ENCODE results near the gene BCO1.

BCO1 gene, protein sequence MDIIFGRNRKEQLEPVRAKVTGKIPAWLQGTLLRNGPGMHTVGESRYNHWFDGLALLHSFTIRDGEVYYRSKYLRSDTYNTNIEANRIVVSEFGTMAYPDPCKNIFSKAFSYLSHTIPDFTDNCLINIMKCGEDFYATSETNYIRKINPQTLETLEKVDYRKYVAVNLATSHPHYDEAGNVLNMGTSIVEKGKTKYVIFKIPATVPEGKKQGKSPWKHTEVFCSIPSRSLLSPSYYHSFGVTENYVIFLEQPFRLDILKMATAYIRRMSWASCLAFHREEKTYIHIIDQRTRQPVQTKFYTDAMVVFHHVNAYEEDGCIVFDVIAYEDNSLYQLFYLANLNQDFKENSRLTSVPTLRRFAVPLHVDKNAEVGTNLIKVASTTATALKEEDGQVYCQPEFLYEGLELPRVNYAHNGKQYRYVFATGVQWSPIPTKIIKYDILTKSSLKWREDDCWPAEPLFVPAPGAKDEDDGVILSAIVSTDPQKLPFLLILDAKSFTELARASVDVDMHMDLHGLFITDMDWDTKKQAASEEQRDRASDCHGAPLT

GRCh38 chr16:81238296-81239011 is at the start of gene BCO1:
Gene BCO1, plus strand, starts transcription at chr16:81238689. Its CDS starts 220 bp downstream, at chr16:81238909.
- DNase-seq (ENCODE audit: low spot score in 2 of 2) = no peak
- peak within 1 kb of the TSS; percentile 18 for H3K4me3 Mint-ChIP-seq
- H3K27ac Mint-ChIP-seq (ENCODE audit: low read depth) = peak within 1 kb of the TSS; percentile 12
- H3K27me3 Mint-ChIP-seq = peaks cover 9% of the 10 kb centered on the region
- no peak for ATAC-seq (replicated peaks; ENCODE audit: extremely low read depth, poor library complexity, severe bottlenecking)
- H3K4me1 Mint-ChIP-seq = peaks cover 7% of the 10 kb centered on the region
- H3K36me3 Mint-ChIP-seq (ENCODE audit: insufficient read depth) = peaks cover 2% of the 10 kb centered on the region
- H3K9me3 Mint-ChIP-seq = no peaks in the 10 kb centered on the region

DNA sequence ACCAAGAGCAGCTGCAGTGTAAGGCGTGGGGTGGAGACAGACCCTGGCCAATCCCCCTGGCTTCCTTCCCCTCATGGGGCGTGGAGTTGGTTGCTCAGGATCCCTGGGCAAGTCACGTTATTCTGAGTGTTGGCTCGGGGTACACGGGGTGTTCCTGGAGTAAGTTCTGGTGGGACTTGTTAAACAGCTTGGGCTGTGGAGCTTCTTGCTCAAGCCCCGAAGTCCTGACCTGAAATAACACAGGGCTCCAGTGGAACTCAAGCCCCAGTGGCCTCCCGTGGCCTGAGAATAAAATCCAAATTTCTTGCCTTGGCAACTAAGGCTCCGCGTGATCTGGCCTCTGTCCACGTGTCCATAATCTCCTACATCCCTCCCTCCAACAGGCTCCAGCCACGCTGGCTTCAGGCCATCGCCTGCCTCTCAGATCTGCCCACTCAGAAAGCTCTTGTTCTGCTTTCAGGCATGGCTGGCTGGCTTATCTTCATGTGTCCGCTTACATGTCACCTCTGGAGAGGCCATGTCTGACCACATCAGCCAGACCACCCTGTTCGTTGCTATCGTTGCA is 49.3 kb upstream of the BCO1 start:
- Mint-ChIP-seq H3K9me3 (no peaks in the 10 kb centered on the region), H3K27ac (ENCODE audit: low read depth) (no peak overlapping the region), H3K4me1 (no peaks in the 10 kb centered on the region), H3K36me3 (ENCODE audit: insufficient read depth) (no peaks in the 10 kb centered on the region), H3K27me3 (peaks cover 39% of the 10 kb centered on the region), H3K4me3 (no peak overlapping the region)
- ATAC-seq (replicated peaks; ENCODE audit: extremely low read depth, poor library complexity, severe bottlenecking) = no peak
- no peak for DNase-seq (ENCODE audit: low spot score in 2 of 2)

DNA sequence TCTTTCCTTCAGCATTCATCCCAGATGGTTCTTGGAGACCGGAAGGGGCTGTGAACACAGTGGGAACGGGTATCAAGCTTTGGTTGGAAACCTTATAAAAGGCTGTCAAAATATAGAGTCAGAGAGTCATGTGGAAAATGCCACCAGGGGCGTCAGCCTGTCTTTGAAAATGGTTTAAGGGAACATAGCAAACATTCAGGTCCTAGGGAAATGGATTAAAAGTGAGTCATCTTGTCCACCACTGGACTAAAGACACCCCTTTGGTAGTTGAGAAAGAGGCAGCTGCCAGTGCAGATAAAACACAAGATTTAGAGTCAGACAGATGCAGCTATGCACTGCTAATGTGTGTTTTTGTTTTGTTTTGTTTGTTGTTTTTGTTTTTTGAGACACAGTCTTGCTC is 47.8 kb upstream of the BCO1 start:
- no peaks in the 10 kb centered on the region for H3K4me1 Mint-ChIP-seq
- H3K27me3 Mint-ChIP-seq = peaks cover 38% of the 10 kb centered on the region
- no peak overlapping the region for H3K27ac Mint-ChIP-seq (ENCODE audit: low read depth)
- no peaks in the 10 kb centered on the region for H3K9me3 Mint-ChIP-seq
- H3K4me3 Mint-ChIP-seq = no peak overlapping the region
- DNase-seq (ENCODE audit: low spot score in 2 of 2) = no peak
- H3K36me3 Mint-ChIP-seq (ENCODE audit: insufficient read depth) = no peaks in the 10 kb centered on the region
- ATAC-seq (replicated peaks; ENCODE audit: extremely low read depth, poor library complexity, severe bottlenecking) = no peak

- Mint-ChIP-seq H3K4me1 (no peaks in the 10 kb centered on the region), H3K27me3 (peaks cover 58% of the 10 kb centered on the region), H3K4me3 (no peak overlapping the region), H3K36me3 (ENCODE audit: insufficient read depth) (no peaks in the 10 kb centered on the region), H3K27ac (ENCODE audit: low read depth) (no peak overlapping the region), H3K9me3 (no peaks in the 10 kb centered on the region)
- no peak for DNase-seq (ENCODE audit: low spot score in 2 of 2)
- no peak for ATAC-seq (replicated peaks; ENCODE audit: extremely low read depth, poor library complexity, severe bottlenecking)
These were observed 42.5 kb upstream of the BCO1 start for GRCh38 chr16:81195885-81196534.

GRCh38 chr16:81198635-81199034 is 39.9 kb upstream of the BCO1 start:
- no peaks in the 10 kb centered on the region for H3K36me3 Mint-ChIP-seq (ENCODE audit: insufficient read depth)

GRCh38 chr16:81201267-81201666 is 37.2 kb upstream of the BCO1 start:
- Mint-ChIP-seq H3K36me3 (ENCODE audit: insufficient read depth) (no peaks in the 10 kb centered on the region), H3K9me3 (no peaks in the 10 kb centered on the region), H3K27me3 (peaks cover 34% of the 10 kb centered on the region), H3K4me3 (no peak overlapping the region), H3K27ac (ENCODE audit: low read depth) (no peak overlapping the region), H3K4me1 (peaks cover 5% of the 10 kb centered on the region)
- DNase-seq (ENCODE audit: low spot score in 2 of 2) (no peak), ATAC-seq (replicated peaks; ENCODE audit: extremely low read depth, poor library complexity, severe bottlenecking) (no peak)

More at GRCh38 chr16:81198635-81199034, 39.9 kb upstream of the BCO1 start:
- no peaks in the 10 kb centered on the region for H3K4me1 Mint-ChIP-seq
- H3K9me3 Mint-ChIP-seq = no peaks in the 10 kb centered on the region
- ATAC-seq (replicated peaks; ENCODE audit: extremely low read depth, poor library complexity, severe bottlenecking) = no peak
- peaks cover 48% of the 10 kb centered on the region for H3K27me3 Mint-ChIP-seq
- H3K4me3 Mint-ChIP-seq = no peak overlapping the region
- H3K27ac Mint-ChIP-seq (ENCODE audit: low read depth) = no peak overlapping the region
- DNase-seq (ENCODE audit: low spot score in 2 of 2) = no peak

DNA sequence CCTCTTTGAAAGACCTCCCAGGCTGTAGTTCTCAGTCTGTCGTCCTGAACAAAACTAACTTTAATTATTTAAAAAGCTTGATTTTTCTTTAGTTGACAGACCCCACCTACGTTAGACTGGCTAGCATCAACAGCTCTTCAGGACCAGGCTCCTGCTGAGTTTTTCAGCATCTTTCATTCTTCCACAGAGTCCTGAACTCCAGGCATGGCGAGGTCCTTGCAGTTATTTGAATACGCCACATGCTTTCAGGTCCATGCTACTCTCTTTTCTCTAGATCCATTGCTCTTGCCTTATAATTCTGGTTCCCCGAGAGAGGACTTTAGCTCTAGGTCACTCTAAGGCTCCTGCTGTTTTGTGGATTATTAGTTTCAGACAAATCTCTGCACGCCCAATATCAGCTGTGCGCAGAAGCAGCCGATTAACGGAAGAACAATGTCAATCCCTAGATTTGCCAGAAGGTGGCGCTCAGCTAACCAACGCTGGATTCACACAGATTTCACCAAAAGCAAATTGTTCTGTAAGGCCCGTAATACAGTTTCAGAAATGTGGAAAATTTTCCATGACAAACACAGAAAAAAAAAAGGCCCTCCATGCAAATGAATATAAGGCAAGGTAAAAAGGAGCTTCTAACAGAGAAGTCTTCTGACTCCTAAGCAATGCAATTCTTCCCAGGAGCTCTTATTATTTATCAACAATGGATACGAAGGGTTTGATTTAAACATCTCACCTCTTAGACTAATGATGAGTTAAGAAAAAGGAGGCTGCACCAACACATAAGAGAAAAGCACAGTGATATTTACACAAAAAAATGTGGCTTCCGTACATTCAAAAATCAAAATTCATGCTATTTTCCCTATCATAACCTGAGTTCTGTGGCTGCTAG is 33.5 kb upstream of the BCO1 start:
- Mint-ChIP-seq H3K4me3 (no peak overlapping the region), H3K36me3 (ENCODE audit: insufficient read depth) (no peaks in the 10 kb centered on the region), H3K27me3 (peaks cover 28% of the 10 kb centered on the region), H3K4me1 (peaks cover 5% of the 10 kb centered on the region), H3K27ac (ENCODE audit: low read depth) (no peak overlapping the region), H3K9me3 (no peaks in the 10 kb centered on the region)
- ATAC-seq (replicated peaks; ENCODE audit: extremely low read depth, poor library complexity, severe bottlenecking) (no peak), DNase-seq (ENCODE audit: low spot score in 2 of 2) (no peak)

DNA sequence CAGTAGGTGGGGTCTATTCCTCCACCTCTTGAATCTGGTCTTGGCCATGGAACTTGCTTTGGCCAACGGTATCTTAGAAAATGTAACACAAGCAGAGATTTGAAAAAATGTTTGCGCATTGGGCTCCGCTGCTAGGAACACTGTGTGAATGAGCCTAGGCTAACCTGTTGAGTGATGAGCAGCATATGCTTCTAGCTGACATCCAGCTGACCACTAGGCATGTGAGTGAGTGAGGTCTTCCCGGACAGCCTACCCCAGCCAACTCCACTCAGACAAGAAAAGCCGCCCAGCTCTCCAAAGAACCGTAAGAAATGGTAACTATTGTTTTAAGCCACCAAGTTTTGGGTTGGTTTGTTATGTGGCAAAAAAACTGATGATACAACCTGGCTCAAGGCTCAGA is 31.4 kb upstream of the BCO1 start:
- Mint-ChIP-seq H3K27me3 (peaks cover 45% of the 10 kb centered on the region), H3K9me3 (no peaks in the 10 kb centered on the region), H3K27ac (ENCODE audit: low read depth) (no peak overlapping the region), H3K36me3 (ENCODE audit: insufficient read depth) (no peaks in the 10 kb centered on the region), H3K4me3 (no peak overlapping the region), H3K4me1 (peaks cover 5% of the 10 kb centered on the region)
- no peak for ATAC-seq (replicated peaks; ENCODE audit: extremely low read depth, poor library complexity, severe bottlenecking)
- no peak for DNase-seq (ENCODE audit: low spot score in 2 of 2)

GRCh38 chr16:81210807-81211206 is 27.7 kb upstream of the BCO1 start:
- Mint-ChIP-seq H3K36me3 (ENCODE audit: insufficient read depth) (no peaks in the 10 kb centered on the region), H3K4me1 (no peaks in the 10 kb centered on the region), H3K27me3 (peaks cover 41% of the 10 kb centered on the region), H3K4me3 (no peak overlapping the region), H3K27ac (ENCODE audit: low read depth) (no peak overlapping the region), H3K9me3 (no peaks in the 10 kb centered on the region)
- no peak for ATAC-seq (replicated peaks; ENCODE audit: extremely low read depth, poor library complexity, severe bottlenecking)
- DNase-seq (ENCODE audit: low spot score in 2 of 2) = no peak

DNA sequence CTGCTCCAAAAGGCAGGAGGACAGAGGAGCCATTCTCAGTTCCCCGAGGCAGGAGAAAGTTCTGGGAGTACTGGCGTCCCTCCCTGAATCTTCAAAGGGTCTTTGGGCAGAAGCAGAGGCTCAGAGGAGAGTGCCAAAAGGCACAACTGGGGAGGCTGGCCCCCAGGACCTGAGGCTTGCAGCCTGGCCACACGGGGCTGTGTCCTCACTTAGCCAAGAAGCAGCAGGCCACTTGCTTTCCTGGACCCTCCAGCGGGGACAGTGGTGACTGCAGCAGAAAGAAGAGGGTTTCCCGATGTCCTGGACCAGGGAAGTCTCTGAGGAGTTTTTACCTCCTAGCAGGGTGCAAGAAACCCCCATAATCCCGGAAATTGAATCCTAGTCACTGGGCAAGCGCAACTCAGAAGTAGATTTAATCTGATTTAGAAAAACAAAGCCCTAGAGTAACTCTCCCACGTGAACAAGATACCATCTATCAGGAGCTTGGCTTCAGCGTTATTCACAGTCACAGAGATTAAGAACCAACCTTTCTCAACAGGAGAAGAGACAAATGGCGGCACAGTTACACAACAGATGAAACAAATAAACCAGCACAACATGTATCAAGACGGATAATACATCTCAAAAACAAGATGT is 25.5 kb upstream of the BCO1 start:
- no peaks in the 10 kb centered on the region for H3K4me1 Mint-ChIP-seq
- ATAC-seq (replicated peaks; ENCODE audit: extremely low read depth, poor library complexity, severe bottlenecking) (no peak), DNase-seq (ENCODE audit: low spot score in 2 of 2) (no peak)
- H3K27me3 Mint-ChIP-seq = peaks cover 47% of the 10 kb centered on the region
- H3K4me3 Mint-ChIP-seq = no peak overlapping the region
- H3K9me3 Mint-ChIP-seq = no peaks in the 10 kb centered on the region
- H3K36me3 Mint-ChIP-seq (ENCODE audit: insufficient read depth) = no peaks in the 10 kb centered on the region
- H3K27ac Mint-ChIP-seq (ENCODE audit: low read depth) = no peak overlapping the region

DNA sequence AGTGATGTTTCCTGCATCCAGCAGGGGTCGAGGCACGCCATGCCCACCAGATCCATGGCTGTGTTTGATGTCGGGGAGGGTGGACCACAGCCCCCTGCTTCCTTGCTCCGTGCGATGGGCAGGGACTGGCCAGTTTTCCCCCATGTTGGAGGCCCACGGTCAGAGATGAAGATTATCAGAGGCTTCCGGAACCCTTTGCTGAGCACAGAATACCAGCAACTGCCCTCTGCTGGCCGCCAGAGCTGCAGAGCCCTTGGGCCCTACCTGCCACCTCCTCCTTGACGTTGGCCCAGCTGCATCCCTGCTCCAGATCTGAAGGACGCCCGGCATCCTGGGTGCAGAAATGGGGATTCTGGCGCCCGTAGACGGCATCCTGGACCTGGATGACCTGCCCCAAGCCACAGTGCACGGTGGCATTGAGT is 23.7 kb upstream of the BCO1 start:
- Mint-ChIP-seq H3K4me1 (no peaks in the 10 kb centered on the region), H3K27ac (ENCODE audit: low read depth) (no peak overlapping the region), H3K27me3 (peaks cover 29% of the 10 kb centered on the region), H3K9me3 (no peaks in the 10 kb centered on the region), H3K36me3 (ENCODE audit: insufficient read depth) (peaks cover 1% of the 10 kb centered on the region), H3K4me3 (no peak overlapping the region)
- ATAC-seq (replicated peaks; ENCODE audit: extremely low read depth, poor library complexity, severe bottlenecking) = no peak
- DNase-seq (ENCODE audit: low spot score in 2 of 2) = no peak
